K562 (cell line): ENCODE results near the gene HKDC1. TPM values are rescaled to one million over a fixed set of nuclear protein-coding genes. Genes with fewer than 3 reads are reported as not detected.

ENCODE experiments used
- ATF2 ChIP-seq: sonication (generic); formaldehyde crosslinking; IDR thresholded peaks from 2 replicates; pipeline ENCODE4 v1.8.1; 2022; ENCODE audit warnings: missing genetic modification reagents
- ATF7 ChIP-seq: fragments of 450-650 bp; IDR thresholded peaks from 2 replicates; pipeline ENCODE4 v1.7.1; 2014; ENCODE audit warnings: mild to moderate bottlenecking, moderate library complexity
- CCNT2 ChIP-seq: IDR thresholded peaks from 2 replicates; pipeline ENCODE4 v1.6.1; 2011; ENCODE audit warnings: borderline replicate concordance, low read depth, mild to moderate bottlenecking, moderate library complexity, mixed read lengths, low read length; ENCODE audit not compliant: insufficient read length; ENCODE audit errors: extremely low read depth
- CGGBP1 ChIP-seq: fragments of 250-450 bp; sonication (Bioruptor Pico); IDR thresholded peaks from 2 replicates; pipeline ENCODE4 v1.9.0; 2021; ENCODE audit warnings: mild to moderate bottlenecking
- E2F8 ChIP-seq: fragments of 450-650 bp; IDR thresholded peaks from 2 replicates; pipeline ENCODE4 v1.7.1; 2018; ENCODE audit warnings: mild to moderate bottlenecking, low read depth; ENCODE audit not compliant: partially characterized antibody
- ELF4 ChIP-seq: fragments of 450-650 bp; formaldehyde crosslinking; IDR thresholded peaks from 2 replicates; pipeline ENCODE4 v1.4.0; 2022; ENCODE audit warnings: missing genetic modification characterization
- FOXA3 ChIP-seq, 2 experiments: fragments of 450-650 bp in 1 of 2; sonication (generic) in 1 of 2; formaldehyde crosslinking; IDR thresholded peaks in 1 of 2; conservative IDR thresholded peaks in 1 of 2; 2 replicates each; pipeline versions ENCODE4 v1.4.0 to v1.8.0; 2020 to 2022; ENCODE audit warnings: mild to moderate bottlenecking in 2 of 2, missing genetic modification reagents in 1 of 2
- LCOR ChIP-seq: sonication (generic); formaldehyde crosslinking; IDR thresholded peaks from 2 replicates; pipeline ENCODE4 v1.8.0; 2022; ENCODE audit warnings: mild to moderate bottlenecking, missing genetic modification reagents
- MYC ChIP-seq, 2 experiments: fragments of 250-450 bp in 1 of 2; sonication (Bioruptor Pico) in 1 of 2; IDR thresholded peaks; 2 replicates each; pipeline versions ENCODE4 v1.5.1 to v1.6.1; 2012 to 2021; ENCODE audit warnings: low read depth in 2 of 2, borderline replicate concordance in 1 of 2, improper control_type of control experiment in 1 of 2, low read length in 1 of 2, mild to moderate bottlenecking in 1 of 2, moderate library complexity in 1 of 2
- PML ChIP-seq: IDR thresholded peaks from 2 replicates; pipeline ENCODE4 v1.6.1; 2012; ENCODE audit warnings: low read length, inconsistent platforms
- RBM25 ChIP-seq: fragments of 200-400 bp; formaldehyde crosslinking; IDR thresholded peaks from 2 replicates; pipeline ENCODE4 v1.6.1; 2018; ENCODE audit warnings: low read length, low read depth, moderate library complexity; ENCODE audit not compliant: severe bottlenecking
- SMARCA5 ChIP-seq: fragments of 450-650 bp; IDR thresholded peaks from 2 replicates; pipeline ENCODE4 v1.6.1; 2016
- SOX6 ChIP-seq: fragments of 450-650 bp; IDR thresholded peaks from 2 replicates; pipeline ENCODE4 v1.6.1; 2014; ENCODE audit warnings: mild to moderate bottlenecking
- TRIM28 ChIP-seq: fragments of 450-650 bp; IDR thresholded peaks from 2 replicates; pipeline ENCODE4 v1.6.1; 2017
- ZEB2 ChIP-seq: fragments of 450-650 bp; IDR thresholded peaks from 2 replicates; pipeline ENCODE4 v1.6.1; 2016
- ZNF140 ChIP-seq: fragments of 250-450 bp; sonication (Bioruptor Pico); IDR thresholded peaks from 2 replicates; pipeline ENCODE4 v1.8.0; 2021; ENCODE audit warnings: moderate library complexity, mild to moderate bottlenecking, inconsistent platforms
- ZNF197 ChIP-seq: fragments of 200-800 bp; sonication (Bioruptor generic); IDR thresholded peaks from 2 replicates; pipeline ENCODE4 v1.6.1; 2016; ENCODE audit warnings: low read depth, missing genetic modification characterization, missing compliant biosample characterization
- ZNF212 ChIP-seq: fragments of 450-650 bp; formaldehyde crosslinking; IDR thresholded peaks from 2 replicates; pipeline ENCODE4 v1.4.0; 2020; ENCODE audit warnings: mild to moderate bottlenecking
- ZNF239 ChIP-seq: fragments of 250-450 bp; sonication (Bioruptor Pico); IDR thresholded peaks from 2 replicates; pipeline ENCODE4 v1.4.0; 2020; ENCODE audit warnings: mild to moderate bottlenecking
- ZNF347 ChIP-seq: fragments of 450-650 bp; formaldehyde crosslinking; IDR thresholded peaks from 2 replicates; pipeline ENCODE4 v1.4.0; 2020; ENCODE audit warnings: low read depth, mild to moderate bottlenecking, moderate library complexity
- ZNF589 ChIP-seq: fragments of 200-800 bp; sonication (Bioruptor generic); IDR thresholded peaks from 2 replicates; pipeline ENCODE4 v1.6.1; 2016; ENCODE audit warnings: low read depth, missing genetic modification characterization, missing compliant biosample characterization
- ZNF644 ChIP-seq: fragments of 200-800 bp; sonication (Bioruptor generic); IDR thresholded peaks from 2 replicates; pipeline ENCODE4 v1.6.1; 2016; ENCODE audit warnings: low read depth, missing genetic modification characterization, missing compliant biosample characterization
- polyA plus RNA-seq, 8 experiments: library from polyadenylated mRNA; depleted of rRNA in 4 of 8; stranded (reverse) in 5 of 8; unstranded in 3 of 8; fragments of >200 nt; fragmentation: Nextera tagmentation in 2 of 8; fragmentation: Illumina TruSeq in 1 of 8; extraction: Ambion mirVana in 2 of 8; extraction: Trizol in 1 of 8; gene quantifications; 2 replicates each; pipeline versions ENCODE4 v1.2.1 to v1.2.3, GENCODE V29; 2011 to 2014; ENCODE audit warnings: inconsistent platforms in 1 of 8, missing spikeins in 1 of 8
- total RNA-seq, 7 experiments: library from RNA; depleted of rRNA in 6 of 7; stranded (reverse); fragments of >200 nt in 6 of 7; fragmentation: Illumina TruSeq in 2 of 7; extraction: Trizol in 2 of 7; gene quantifications; 2 replicates each; pipeline versions ENCODE4 v1.2.1 to v1.2.3, GENCODE V29; 2011 to 2021; ENCODE audit warnings: low replicate concordance in 1 of 7

HKDC1 gene
- total and polyA plus RNA-seq, 9 of the 15 experiments (the other 6 are each of a cell fraction or from before 2014, with no cell fraction given) = 0.04 to 0.22 (median 0.11) TPM; not detected in 5

GRCh38 chr10:69217119-69217754 lies 2.9 kb upstream of the HKDC1 start (continued):
- TF ChIP-seq MYC (IDR thresholded peaks at IDR 0.05; ENCODE audit: low read depth, low read length) = peak; percentile 78
- TF ChIP-seq MYC (CRISPR knock-in tag; IDR thresholded peaks at IDR 0.05; ENCODE audit: borderline replicate concordance, low read depth) = no peak
- TF ChIP-seq ZNF347 (CRISPR knock-in tag) = no peak
- TF ChIP-seq LCOR (CRISPR knock-in tag) = no peak
- 0 out of 2 replicates have a peak, but pooled peaks have one; percentile 57 for TF ChIP-seq ZNF212
- TF ChIP-seq FOXA3 (CRISPR knock-in tag; conservative IDR thresholded peaks at IDR 0.05 in 1 of 2, IDR thresholded peaks at IDR 0.05 in 1 of 2) = peak in 1 of 2 experiments; percentile 20; a peak in 1 of 4 replicates
- TF ChIP-seq ZNF644 (tag) = peak; percentile 58; the same call in 1 of the 2 replicates
- no peak for TF ChIP-seq RBM25
- TF ChIP-seq SMARCA5 = peak; percentile 74; the same call in 1 of the 2 replicates
- TF ChIP-seq E2F8 = peak; percentile 55
- no peak for TF ChIP-seq ZNF140 (CRISPR knock-in tag)
- no peak for TF ChIP-seq PML
- peak; percentile 87 for TF ChIP-seq ZEB2
- TF ChIP-seq CCNT2 = peak; percentile 73
- peak; percentile 98 for TF ChIP-seq ATF7
- TF ChIP-seq ZNF239 (CRISPR knock-in tag) = peak; percentile 13; the same call in 1 of the 2 replicates
- no peak for TF ChIP-seq CGGBP1 (CRISPR knock-in tag)
- TF ChIP-seq ZNF589 (CRISPR knock-in tag) = peak; percentile 96
- TF ChIP-seq ELF4 (CRISPR knock-in tag) = peak; percentile 73; the same call in 1 of the 2 replicates
- TF ChIP-seq ATF2 = no peak
- TF ChIP-seq TRIM28 = no peak
- peak; percentile 83 for TF ChIP-seq SOX6
- no peak; the same call in 1 of the 2 replicates for TF ChIP-seq ZNF197 (CRISPR knock-in tag)
